HG03460 (cell line): ENCODE results near the gene CSH2.

Experiments
- ATAC-seq: cut with Tn5 transposase; IDR thresholded peaks from one replicate; pipeline ENCODE4 v1.9.1; 2021; ENCODE audit not compliant: unreplicated experiment

CSH2 gene

DNA sequence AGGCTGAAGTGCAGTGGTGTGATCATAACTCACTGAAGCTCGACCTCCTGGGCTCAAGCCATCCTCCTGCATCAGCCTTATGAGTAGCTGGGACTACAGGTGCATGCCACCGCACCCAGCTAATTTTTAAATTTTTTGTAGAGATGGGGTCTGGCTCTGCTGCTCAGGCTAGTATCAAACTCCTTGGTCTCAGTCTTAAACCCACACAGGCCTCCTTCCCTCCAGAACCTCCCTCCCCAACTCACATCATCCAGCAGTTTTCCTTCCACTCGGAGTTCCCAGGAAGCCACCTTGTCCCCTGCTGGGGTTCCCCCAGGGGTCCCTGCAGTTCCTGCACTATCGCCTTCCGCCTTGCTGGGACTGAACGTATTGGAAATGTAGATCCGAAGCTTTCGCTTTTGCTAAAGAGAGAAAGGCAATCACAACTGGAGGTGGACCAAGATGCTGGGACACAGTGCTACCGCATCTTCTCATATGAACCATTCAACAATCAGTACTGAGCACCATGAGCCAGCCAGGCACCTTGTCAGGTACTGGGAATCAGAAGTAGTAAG lies 38.2 kb downstream of the CSH2 start:
- ATAC-seq: no peak

DNA sequence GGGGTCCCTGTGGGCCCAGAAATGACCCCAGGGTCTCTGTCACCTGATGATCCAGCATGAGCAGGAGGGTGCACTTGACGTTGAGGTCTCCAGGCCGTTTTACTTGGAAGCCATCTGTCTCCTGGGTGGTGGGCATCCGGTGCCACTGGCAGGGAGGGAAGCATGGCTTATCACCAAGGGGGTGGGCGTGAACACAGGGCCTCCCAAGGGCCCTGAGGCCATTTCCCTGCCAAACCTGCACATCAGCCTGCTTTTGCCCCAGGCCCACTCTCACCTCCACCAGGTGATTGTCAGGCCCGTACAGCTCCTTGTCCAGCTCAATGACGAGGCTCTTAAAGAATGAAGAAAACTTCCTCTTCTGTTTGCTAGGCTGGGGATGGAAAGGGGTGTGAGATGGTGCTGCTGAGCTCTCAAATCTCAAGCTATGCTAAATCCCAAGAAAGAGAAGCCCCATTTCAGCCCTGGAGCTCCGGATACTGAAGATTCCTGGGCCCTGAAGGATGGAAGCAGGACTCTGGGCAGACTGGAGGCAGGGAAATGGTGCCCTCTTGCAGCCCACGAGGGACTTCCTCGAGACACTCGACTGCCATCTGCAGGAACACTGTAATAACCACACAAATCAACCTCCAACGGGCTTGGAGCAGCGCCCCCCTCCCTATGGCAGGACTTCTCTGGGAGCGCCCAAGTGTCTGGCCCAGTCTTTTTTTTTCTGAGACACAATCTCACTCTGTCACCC lies 38.9 kb downstream of the CSH2 start:
- peak; percentile 58 for ATAC-seq

DNA sequence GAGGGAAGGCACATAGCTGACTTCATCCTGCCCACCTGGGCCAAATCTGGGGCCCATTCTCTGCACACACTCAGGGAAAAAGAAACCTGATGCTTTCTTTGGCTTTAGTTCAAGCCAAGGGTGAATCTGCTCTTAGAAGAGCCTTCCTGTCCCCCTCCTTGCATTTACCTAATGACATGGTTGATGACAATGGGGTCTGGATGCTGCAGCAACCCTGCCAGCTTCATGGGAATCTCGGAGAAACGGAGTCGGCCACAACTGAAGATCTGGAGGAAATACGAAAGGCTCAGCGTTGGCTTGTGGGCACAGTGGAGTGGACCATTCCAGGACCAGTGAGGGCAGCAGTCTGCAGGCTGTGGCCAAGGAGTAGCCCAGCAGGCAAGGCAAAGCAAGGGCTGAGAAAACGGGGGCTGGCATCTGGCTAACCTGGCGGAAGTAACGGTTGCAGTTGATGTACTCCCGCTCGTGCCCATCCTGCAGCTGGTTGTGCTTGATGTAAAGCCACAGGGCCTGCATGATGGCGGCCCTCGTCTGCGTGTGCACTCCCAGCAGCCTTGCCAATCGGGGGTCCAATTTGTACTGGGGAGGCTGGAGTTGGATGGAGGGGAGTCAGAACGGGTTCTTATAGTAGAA lies 39.6 kb downstream of the CSH2 start:
- no peak for ATAC-seq

DNA sequence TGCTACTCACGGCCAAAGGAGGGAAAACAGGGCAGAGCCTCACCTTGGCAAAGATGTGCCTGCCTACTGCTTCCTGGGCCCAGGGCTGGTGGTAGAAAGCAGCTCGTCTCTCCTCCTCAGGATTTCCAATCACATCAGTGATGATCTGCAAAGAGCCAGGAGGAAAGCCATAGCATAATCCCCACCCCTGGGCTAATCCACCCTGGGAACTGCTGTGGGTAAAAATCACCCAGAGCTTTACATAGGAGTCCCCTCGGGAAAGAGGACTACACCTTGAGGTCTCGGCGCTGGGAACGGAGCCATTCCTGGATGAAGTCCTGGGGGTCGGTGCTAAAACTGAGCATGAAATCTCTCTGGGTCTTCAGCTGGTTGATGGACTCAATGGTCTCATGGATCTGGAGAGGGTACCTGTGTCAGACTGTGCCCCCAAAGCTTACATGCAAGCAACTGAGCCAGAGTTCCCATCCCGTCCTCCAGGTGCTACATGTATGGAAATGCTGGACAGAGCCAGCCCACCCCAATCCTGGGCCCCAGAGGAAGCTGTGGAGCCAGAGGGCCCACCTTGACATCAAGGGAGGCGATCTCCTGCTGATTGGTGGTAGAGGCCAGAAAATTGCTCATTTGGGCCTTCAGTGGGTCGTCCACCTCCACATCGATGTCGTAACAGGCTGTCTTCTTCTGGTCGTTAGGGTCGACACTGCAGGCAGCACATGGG lies 40.3 kb downstream of the CSH2 start:
- ATAC-seq: no peak

DNA sequence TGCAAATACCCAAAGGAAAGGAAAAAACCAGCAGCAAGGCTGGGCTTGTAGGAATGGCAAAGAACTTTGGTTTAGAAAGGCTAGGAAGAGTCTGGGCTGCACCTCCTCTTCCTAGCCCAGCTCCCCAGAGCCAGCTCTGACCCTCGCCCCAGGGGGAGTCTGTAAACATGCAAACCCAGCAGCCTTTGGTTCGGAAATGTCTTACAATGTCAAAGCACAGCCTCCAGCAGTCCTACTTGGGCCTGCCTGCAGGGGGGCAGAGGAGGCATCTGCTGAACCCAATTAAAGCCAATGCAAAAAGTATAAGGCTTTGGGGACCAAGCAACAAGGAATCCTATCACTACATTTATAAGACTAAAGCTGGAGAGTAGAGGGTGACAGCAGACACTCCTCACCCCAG lies 41.0 kb downstream of the CSH2 start:
- no peak for ATAC-seq

DNA sequence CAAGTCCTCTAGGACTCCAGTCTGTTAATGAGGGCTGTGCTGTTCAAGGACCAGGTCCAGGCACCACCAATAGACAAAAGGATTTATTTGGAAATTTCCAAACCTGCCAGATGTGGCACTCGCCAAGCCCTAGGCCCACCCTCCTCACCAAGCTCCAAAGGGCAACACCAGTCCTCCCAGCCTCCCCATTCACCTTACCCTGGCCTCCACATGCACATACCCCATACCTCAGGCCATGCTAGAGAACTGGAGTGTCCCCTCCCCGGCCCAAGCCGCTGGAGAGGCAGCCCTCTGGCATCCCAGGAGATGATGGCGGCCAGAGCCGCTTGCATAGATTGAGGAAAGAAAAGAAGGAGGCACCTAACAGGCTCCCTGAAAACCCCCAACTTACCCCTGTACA lies 41.5 kb downstream of the CSH2 start:
- ATAC-seq: no peak

DNA sequence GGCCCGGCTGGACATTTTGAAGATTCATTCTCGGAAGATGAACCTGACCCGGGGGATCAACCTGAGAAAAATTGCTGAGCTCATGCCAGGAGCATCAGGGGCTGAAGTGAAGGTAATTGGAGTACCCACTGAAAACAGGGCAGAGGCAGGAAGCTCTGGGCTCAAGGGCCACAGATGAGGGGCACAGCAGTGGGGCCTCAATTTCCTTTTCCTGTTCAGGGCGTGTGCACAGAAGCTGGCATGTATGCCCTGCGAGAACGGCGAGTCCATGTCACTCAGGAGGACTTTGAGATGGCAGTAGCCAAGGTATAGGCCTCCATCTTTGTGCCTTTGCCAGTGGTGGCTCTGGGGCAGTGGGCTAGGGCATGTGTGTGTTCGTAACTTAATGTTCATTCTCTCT lies 42.0 kb downstream of the CSH2 start:
- no peak for ATAC-seq

DNA sequence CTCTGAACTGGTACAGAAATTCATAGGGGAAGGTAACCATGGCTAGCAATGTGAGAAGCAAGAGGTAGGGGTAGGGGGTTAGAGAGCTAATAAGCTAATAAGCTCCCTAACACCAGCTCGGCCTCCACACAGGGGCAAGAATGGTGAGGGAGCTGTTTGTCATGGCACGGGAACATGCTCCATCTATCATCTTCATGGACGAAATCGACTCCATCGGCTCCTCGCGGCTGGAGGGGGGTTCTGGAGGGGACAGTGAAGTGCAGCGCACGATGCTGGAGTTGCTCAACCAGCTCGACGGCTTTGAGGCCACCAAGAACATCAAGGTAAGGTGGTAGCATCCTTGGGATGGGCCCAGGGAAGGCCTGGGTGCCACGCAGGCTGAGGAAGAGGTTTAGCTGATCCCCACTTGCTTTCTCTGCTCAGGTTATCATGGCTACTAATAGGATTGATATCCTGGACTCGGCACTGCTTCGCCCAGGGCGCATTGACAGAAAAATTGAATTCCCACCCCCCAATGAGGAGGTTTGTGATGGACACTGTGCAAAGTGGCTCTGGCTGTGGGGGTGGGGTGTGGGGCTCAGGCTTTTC lies 42.5 kb downstream of the CSH2 start:
- no peak for ATAC-seq

DNA sequence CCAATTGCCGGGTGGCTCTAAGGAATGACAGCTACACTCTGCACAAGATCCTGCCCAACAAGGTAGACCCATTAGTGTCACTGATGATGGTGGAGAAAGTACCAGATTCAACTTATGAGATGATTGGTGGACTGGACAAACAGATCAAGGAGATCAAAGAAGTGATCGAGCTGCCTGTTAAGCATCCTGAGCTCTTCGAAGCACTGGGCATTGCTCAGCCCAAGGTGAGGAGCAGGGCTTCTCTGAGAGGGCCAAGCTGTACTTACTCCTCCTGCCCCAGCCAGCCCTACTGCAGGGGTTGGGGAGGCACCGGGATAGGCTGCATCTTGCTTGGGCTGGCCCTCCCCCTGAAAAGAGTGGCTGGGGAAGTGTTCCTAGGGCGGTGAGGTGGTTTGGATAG lies 43.2 kb downstream of the CSH2 start:
- ATAC-seq: no peak

DNA sequence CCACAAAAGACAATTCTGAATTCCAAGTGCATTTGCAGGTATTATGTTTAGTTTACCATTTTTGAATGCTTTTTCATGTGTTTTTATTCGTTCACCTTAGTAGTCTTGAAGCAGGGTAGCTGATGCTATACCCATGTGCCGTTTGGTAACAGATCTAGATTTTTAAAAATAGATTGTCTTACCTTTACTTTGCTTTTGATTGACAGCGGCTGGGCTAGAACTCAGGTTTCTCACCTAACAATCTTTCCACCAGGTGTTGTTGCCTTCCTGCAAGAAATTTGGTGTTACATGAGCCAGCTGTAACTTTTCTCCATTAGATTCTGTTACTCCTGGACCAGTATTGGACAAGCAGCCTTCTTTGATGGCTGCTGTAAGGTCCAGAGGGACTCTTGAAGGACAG lies 44.5 kb downstream of the CSH2 start:
- ATAC-seq: no peak

DNA sequence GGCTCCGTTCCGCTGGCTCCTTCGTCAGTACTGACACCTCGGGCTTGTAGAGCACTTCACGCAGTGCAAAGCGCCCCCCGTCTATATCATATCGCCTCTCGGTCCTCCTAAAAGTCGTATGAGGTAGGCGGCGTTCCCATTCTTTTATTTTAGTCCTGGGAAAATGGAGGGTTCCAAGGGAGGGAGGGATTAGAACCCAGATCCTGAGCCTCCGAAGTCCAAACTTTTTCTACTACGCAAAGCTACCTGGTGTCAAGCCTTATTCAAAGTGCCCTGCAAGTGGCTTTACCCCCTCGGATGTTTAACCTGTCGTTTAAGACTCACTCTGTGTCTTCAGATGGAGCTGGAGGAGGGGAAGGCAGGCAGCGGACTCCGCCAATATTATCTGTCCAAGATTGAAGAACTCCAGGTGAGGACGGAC lies 45.7 kb downstream of the CSH2 start:
- no peak for ATAC-seq

DNA sequence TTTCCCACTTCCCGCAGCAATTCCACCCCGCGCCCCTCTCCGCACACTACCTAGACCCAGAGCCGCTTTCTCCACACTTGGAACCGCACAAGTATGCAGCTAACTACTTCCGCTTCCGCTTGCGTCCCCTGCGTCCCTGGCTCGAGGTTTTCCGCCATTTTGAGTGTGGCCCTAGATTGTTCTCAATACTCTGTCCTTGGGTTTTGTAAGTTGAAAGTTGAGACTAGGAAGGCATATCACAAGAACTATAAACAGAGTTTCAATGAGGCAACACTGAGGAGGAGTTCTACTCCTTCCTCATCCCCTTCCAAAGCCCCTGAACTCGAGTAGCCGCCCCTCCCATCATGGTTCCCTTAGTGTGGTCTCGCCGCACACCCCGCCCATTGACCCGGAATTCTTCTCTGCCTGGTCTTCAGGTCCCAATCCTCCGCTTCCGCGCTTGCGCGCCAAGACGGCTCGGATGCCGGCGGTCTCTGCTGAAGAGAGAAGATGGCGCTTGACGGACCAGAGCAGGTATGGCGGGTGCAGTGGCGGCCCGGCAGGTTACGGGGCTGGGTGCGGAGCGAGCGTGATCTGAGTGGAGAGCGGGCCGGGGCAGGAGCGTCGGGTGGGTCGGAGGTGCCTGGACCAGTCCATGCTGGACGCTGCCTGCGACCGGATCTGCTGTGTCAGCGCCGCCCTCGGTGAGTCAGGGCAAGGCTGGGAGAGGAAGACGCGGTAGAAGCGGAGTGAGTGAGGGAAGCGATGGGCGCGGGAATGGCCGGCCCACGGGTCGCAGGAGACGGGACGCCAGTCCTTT lies 46.3 kb downstream of the CSH2 start, which contains the start of the genes FTSJ3 and PSMC5:
Gene FTSJ3, minus strand, starts transcription at position 662 of the 799 bp plus-strand sequence. CDS start 761 bp downstream, outside the sequence.
Gene PSMC5, plus strand, starts transcription at position 430 of the 799 bp plus-strand sequence. Its CDS starts 60 bp downstream, at position 490.
- ATAC-seq: peak; percentile 90

DNA sequence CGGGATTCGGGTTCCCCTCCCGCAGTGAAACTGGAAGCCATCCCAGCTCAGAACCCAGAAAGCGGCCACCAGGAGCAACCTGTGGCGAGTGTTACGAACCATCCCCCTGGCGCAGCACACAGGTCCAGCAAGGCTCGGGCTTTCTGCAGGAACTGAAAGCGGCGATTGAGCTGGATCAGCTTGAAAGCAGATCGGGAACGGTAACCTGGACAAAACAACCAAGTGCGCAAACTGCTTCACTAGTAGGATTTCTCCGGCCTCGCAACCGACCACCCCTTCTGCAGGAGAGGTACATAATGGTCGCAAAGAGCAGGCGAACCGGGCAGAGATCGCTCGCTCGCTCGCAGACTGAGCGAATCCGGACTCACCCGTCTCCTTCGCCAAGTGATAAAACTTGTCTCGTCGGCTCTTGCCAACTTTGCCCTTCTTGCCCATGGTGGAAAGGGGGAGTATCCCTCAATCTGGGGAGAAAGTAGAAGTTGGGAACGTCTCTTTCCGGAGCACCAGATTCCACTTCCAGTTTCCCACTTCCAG lies 46.9 kb downstream of the CSH2 start:
- no peak for ATAC-seq

DNA sequence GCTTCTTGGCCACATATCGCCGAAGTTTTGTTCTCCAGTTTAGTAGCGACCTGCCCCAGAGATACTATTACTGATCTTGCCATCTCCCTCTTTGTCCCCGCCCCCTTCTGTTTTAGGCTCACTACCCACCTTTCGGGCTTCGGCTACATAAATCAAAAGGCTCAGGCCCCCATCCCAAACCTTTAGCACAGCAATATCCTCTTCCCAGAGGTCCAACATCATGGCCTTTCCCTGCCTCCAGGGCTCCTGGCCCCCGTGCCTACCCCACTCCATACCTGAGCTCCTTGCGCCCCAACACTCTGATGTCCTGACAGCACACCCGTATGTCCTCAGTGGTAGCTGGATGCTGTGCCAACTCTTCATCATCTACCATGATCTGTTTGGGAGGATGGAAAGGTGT lies 49.1 kb downstream of the CSH2 start:
- no peak for ATAC-seq

DNA sequence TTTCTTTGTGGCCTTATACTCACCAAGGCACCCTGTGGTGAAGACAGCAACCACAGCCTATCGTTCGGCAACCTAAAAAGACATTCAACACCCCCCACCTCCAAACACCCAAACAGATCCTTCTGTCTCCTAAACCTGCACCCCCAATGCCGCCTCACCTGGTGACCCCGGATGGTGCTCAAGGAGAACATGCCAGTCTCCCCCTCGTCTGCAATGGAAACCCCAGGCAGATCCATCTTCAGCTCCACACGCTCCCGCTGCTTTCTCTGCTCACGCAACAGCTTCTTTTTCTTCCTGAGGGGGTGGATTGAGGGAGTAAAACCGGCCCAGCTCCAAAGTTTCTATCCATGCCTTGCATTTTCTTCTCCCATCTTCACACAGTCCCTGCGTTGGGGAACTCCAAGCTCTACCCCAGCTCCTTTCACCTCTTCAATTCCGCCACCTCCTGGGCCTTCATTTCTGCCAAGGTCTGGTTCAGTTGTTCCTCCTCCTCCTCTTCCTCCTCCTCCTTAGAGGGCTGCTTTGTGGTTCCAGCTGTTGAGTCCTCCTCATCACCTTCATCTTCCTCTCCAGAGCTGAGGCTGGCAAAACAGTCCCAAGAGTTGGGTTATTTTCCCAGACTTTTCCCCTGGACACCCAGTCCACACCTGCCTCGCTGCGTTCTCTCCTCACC lies 49.7 kb downstream of the CSH2 start:
- ATAC-seq: no peak

DNA sequence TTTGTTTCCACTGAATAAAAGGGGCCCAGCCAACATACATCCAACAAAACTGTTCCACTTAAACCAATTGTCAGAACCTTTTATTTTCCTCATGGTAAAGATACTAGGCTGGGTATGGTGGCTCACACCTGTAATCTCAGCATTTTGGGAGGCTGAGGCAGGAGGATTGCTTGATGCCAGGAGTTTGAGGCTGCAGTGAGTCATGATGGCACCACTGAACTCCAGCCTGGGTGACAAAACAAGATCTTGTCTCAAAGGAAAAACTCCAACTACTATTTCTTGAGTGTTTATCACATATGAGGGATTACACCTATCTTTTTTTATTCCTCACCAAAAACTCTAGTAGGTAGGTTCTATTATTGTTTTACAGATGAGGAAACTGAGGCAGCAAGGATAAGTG lies 50.9 kb downstream of the CSH2 start:
- no peak for ATAC-seq
